Heart right ventricle (tissue), 16 donors: ENCODE measurements around the gene TRIAP1. TPM values are rescaled to one million over a fixed set of nuclear protein-coding genes. Genes with fewer than 3 reads are reported as not detected.

Source experiments
- ATAC-seq, 8 donors: fragments of 200-7000 bp; cut with Tn5 transposase; one replicate each; pipeline ENCODE4 v1.9.1; 2020; ENCODE audit warnings: mild to moderate bottlenecking in 8 of 8, moderate library complexity in 8 of 8, moderate number of reproducible peaks in 1 of 8
- DNase-seq, 2 donors: peaks; one replicate each; pipeline ENCODE4 v3.0.0-alpha.2; 2020
- H3K27ac ChIP-seq, 10 donors: fragments of 200-600 bp; sonication (generic) in 2 of 10; one replicate each; pipeline versions ENCODE4 v1.5.0 to v1.8.0; 2020 to 2022; ENCODE audit warnings: mild to moderate bottlenecking in 3 of 10
- H3K27me3 ChIP-seq, 7 donors: fragments of 200-600 bp; one replicate each; pipeline ENCODE4 v1.8.0; 2021 to 2022; ENCODE audit warnings: mild to moderate bottlenecking in 2 of 7
- H3K36me3 ChIP-seq, 9 donors: fragments of 200-600 bp; sonication (generic) in 1 of 9; one replicate each; pipeline versions ENCODE4 v1.5.0 to v1.8.0; 2020 to 2022; ENCODE audit warnings: mild to moderate bottlenecking in 2 of 9
- H3K4me1 ChIP-seq, 9 donors: fragments of 200-600 bp; sonication (generic) in 1 of 9; one replicate each; pipeline versions ENCODE4 v1.5.0 to v1.8.0; 2020 to 2022; ENCODE audit warnings: mild to moderate bottlenecking in 4 of 9
- H3K4me3 ChIP-seq, 10 donors: fragments of 200-600 bp; sonication (generic) in 2 of 10; one replicate each; pipeline versions ENCODE4 v1.5.0 to v1.8.0; 2020 to 2022; ENCODE audit warnings: mild to moderate bottlenecking in 7 of 10, moderate library complexity in 2 of 10
- H3K9me3 ChIP-seq, 11 donors: fragments of 200-600 bp in 10 of 11; sonication (generic) in 2 of 11; one replicate each; pipeline versions ENCODE4 v1.5.0 to v1.8.0; 2013 to 2022; ENCODE audit warnings: mild to moderate bottlenecking in 2 of 11, control low read depth in 1 of 11, moderate library complexity in 1 of 11
- CTCF ChIP-seq, 9 donors: fragments of 200-600 bp; sonication (generic) in 2 of 9; IDR thresholded peaks; one replicate each; pipeline versions ENCODE4 v1.5.0 to v1.8.0; 2021 to 2022; ENCODE audit warnings: antibody characterized with exemption in 9 of 9, mild to moderate bottlenecking in 5 of 9, moderate library complexity in 1 of 9
- WGBS, 2 donors: extraction: QIAGEN DNeasy Blood & Tissue Kit; methylation state at CpG; one replicate each; pipeline ENCODE4 v1.1.7; 2013; ENCODE audit warnings: inconsistent platforms in 1 of 2; 5-methylcytosine and 5-hydroxymethylcytosine counted together
- intact Hi-C, 10 donors: fragments of 100-400 bp; cut with DNase I; formaldehyde crosslinking; loops; one replicate each; pipeline versions ENCODE4 v1.11.1 to v1.14.2; 2022
- polyA plus RNA-seq, 2 donors: library from polyadenylated mRNA; stranded (reverse); fragments of 200-250 nt; gene quantifications; one replicate each; pipeline ENCODE4 v1.2.3, GENCODE V29; 2013
- total RNA-seq, 10 donors: library from RNA; stranded (reverse); fragmentation: NEBNext Ultra II Directional in 3 of 10; extraction: Animal tissue kit (Norgen Biotek cat#: 25700) in 3 of 10; gene quantifications; one replicate each; pipeline versions ENCODE4 v1.2.1 to v1.2.4, GENCODE V29; 2021 to 2023
- donor health status: Arrhythmogenic right ventricular cardiomyopathy.
- donor health status: ischemic (EF 13 %, LVEDD 7.1; RV severe dilation, severe dysfunction).
- donor health status: healthy with polysubstance abuse.
- donor health status: DM: no; HTN: yes; CAD: no.
- donor health status: DM: no; HTN: no; CAD: no.
- donor health status: ischemic (EF 25% LVEDD 6.9; RV normal size, moderate dysfunction).
- donor health status: ischemic (EF 25% LVEDD 5.7; RV mildly dilated, moderate dysfunction).
- donor health status: healthy.
- donor health status: DM: yes; HTN: yes; CAD: no.
- donor health status: Ischemic cardiomyopathy.
- donor health status: ischemic (EF 35%, LVEDD 5.7; RV mildly dilated, moderate dysfunction).
- donor health status: nonischemic (EF 11% LVEDD 7.7; RV severe dilation, severe dysfunction).
- donor health status: DM: yes; HTN: yes; CAD: no.
- donor health status: PGD.
- donor health status: ischemic (EF 29% LVEDD 5.4; RV normal size, mild dysfunction).
- donor health status: nonischemic (EF 23%, LVEDD 6.1; RV moderate dilation, normal function).

The TRIAP1 gene
- total and polyA plus RNA-seq, 12 donors, result 10.1 to 28.9 (median 13.0) TPM

- Histone ChIP-seq H3K9me3 (no peaks in the 10 kb centered on the region), H3K4me3 (no peak overlapping the region), H3K36me3 (peaks cover 0 to 91% (median 61%) of the 10 kb centered on the region in 9 donors), H3K27me3 (no peaks in the 10 kb centered on the region), H3K27ac (no peak overlapping the region), H3K4me1 (peaks cover 0 to 37% (median 28%) of the 10 kb centered on the region in 9 donors)
- intact Hi-C loops, result no loop called here
- DNase-seq (no peak), ATAC-seq (no peak)
- 86 to 92% methylated on average over 5 of the region's 5 CpGs for WGBS, 2 donors
- no peak for TF ChIP-seq CTCF (IDR thresholded peaks at IDR 0.05)
Observed at GRCh38 chr12:120463712-120464111, 17.5 kb upstream of the TRIAP1 start.

GRCh38 chr12:120462099-120462640 lies 16.0 kb upstream of the TRIAP1 start:
- TF ChIP-seq CTCF (IDR thresholded peaks at IDR 0.05), result no peak
- ATAC-seq (no peak), DNase-seq (no peak)
- H3K36me3 ChIP-seq, result peaks cover 0 to 100% (median 72%) of the 10 kb centered on the region in 9 donors
- no peak overlapping the region for H3K27ac ChIP-seq
- no peaks in the 10 kb centered on the region for H3K9me3 ChIP-seq
- no peak overlapping the region for H3K4me3 ChIP-seq
- WGBS, 2 donors, result 82 to 84% methylated on average over 3 of the region's 3 CpGs
- H3K4me1 ChIP-seq, result peaks cover 0 to 21% (median 14%) of the 10 kb centered on the region in 9 donors
- no peaks in the 10 kb centered on the region for H3K27me3 ChIP-seq
- intact Hi-C loops, result no loop called here

GRCh38 chr12:120460157-120460556 lies 14.0 kb upstream of the TRIAP1 start:
- no peaks in the 10 kb centered on the region for H3K27me3 ChIP-seq
- intact Hi-C loops, result no loop called here
- TF ChIP-seq CTCF (IDR thresholded peaks at IDR 0.05), result no peak
- peaks cover 0 to 1% (median 0%) of the 10 kb centered on the region in 9 donors for H3K4me1 ChIP-seq
- 86 to 92% methylated on average over 3 of the region's 3 CpGs for WGBS, 2 donors
- no peak overlapping the region for H3K27ac ChIP-seq
- no peaks in the 10 kb centered on the region for H3K9me3 ChIP-seq
- ATAC-seq (no peak), DNase-seq (no peak)
- H3K4me3 ChIP-seq, result no peak overlapping the region
- H3K36me3 ChIP-seq, result peaks cover 0 to 100% (median 70%) of the 10 kb centered on the region in 9 donors

GRCh38 chr12:120457133-120457532 lies 10.9 kb upstream of the TRIAP1 start:
- Histone ChIP-seq H3K36me3 (peaks cover 0 to 99% (median 53%) of the 10 kb centered on the region in 9 donors), H3K4me1 (no peaks in the 10 kb centered on the region), H3K4me3 (no peak overlapping the region), H3K9me3 (no peaks in the 10 kb centered on the region), H3K27me3 (no peaks in the 10 kb centered on the region), H3K27ac (no peak overlapping the region)
- DNase-seq, result no peak
- peak in 4 of 9 donors; percentile 9 to 24 (median 19) for TF ChIP-seq CTCF (IDR thresholded peaks at IDR 0.05)
- 82 to 83% methylated on average over 6 of the region's 6 CpGs for WGBS, 2 donors
- no peak for ATAC-seq
- intact Hi-C loops, result no loop called here
